ENCODE measurements around the gene RAB3C.
"Not testable (repeated sequence)": the region's sequence is repeated elsewhere in the genome, so short reads cannot be mapped to it uniquely, and the experiment has no call there.

RAB3C gene

GRCh38 chr5:58687079-58687478 is 104.2 kb downstream of the RAB3C start:
- no peak for DNase-seq (ENCODE audit: extremely low read depth, insufficient read length)
- Histone ChIP-seq H3K36me3 (ENCODE audit: control insufficient read depth, insufficient read depth, low read length) (no peaks in the 10 kb centered on the region), H3K27me3 (replicated peaks; ENCODE audit: control insufficient read depth, insufficient read depth, low read length) (no peaks in the 10 kb centered on the region), H3K4me3 (replicated peaks; ENCODE audit: low read depth, low read length) (no peak overlapping the region)
- TF ChIP-seq, protein P1, sequence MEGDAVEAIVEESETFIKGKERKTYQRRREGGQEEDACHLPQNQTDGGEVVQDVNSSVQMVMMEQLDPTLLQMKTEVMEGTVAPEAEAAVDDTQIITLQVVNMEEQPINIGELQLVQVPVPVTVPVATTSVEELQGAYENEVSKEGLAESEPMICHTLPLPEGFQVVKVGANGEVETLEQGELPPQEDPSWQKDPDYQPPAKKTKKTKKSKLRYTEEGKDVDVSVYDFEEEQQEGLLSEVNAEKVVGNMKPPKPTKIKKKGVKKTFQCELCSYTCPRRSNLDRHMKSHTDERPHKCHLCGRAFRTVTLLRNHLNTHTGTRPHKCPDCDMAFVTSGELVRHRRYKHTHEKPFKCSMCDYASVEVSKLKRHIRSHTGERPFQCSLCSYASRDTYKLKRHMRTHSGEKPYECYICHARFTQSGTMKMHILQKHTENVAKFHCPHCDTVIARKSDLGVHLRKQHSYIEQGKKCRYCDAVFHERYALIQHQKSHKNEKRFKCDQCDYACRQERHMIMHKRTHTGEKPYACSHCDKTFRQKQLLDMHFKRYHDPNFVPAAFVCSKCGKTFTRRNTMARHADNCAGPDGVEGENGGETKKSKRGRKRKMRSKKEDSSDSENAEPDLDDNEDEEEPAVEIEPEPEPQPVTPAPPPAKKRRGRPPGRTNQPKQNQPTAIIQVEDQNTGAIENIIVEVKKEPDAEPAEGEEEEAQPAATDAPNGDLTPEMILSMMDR (IDR thresholded peaks at IDR 0.05; ENCODE audit: insufficient read depth, low read length, poor library complexity, severe bottlenecking), result no peak

DNA sequence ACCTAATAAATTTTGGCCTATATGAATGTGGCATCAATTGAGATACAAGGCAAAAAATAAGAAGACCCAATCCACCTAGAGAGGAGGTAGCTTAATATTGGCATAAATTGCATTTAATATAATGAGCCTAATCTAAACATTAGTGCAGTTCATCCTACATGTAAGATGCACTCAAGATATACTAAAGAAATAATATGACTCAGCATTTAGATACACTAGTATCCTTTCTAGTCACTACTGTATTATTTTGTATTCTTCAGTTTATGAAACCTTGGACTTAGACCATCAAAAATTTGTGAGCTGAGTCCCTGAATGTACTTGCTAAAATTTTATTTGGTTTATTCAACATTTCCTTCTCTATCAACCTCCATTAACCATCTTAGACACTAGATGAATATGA is 104.7 kb downstream of the RAB3C start:
- TF ChIP-seq, protein P1 (IDR thresholded peaks at IDR 0.05; ENCODE audit: insufficient read depth, low read length, poor library complexity, severe bottlenecking), result no peak
- Histone ChIP-seq H3K27me3 (replicated peaks; ENCODE audit: control insufficient read depth, insufficient read depth, low read length) (no peaks in the 10 kb centered on the region), H3K4me3 (replicated peaks; ENCODE audit: low read depth, low read length) (no peak overlapping the region), H3K36me3 (ENCODE audit: control insufficient read depth, insufficient read depth, low read length) (no peaks in the 10 kb centered on the region)
- DNase-seq (ENCODE audit: extremely low read depth, insufficient read length), result no peak

GRCh38 chr5:58699088-58699761 is 116.3 kb downstream of the RAB3C start:
- not testable (repeated sequence) for DNase-seq (ENCODE audit: extremely low read depth, insufficient read length); H3K36me3 ChIP-seq (ENCODE audit: control insufficient read depth, insufficient read depth, low read length); H3K27me3 ChIP-seq (replicated peaks; ENCODE audit: control insufficient read depth, insufficient read depth, low read length); H3K4me3 ChIP-seq (replicated peaks; ENCODE audit: low read depth, low read length)

DNA sequence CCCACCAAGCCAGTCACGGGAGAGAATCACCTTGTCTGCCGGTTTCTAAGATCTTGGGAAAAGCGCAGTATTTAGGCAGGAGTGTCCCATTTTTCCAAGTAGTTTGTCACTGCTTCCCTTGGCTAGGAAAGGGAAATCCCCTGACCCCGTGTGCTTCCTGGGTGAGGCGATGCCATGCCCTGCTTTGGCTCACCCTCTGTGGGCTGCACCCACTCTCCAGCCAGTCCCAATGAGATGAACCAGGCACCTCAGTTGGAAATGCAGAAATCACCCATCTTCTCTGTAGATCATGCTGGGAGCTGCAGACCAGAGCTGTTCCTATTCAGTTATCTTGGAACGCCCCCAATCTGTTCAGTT is 116.9 kb downstream of the RAB3C start:
- H3K27me3 ChIP-seq (replicated peaks; ENCODE audit: control insufficient read depth, insufficient read depth, low read length), result no peaks in the 10 kb centered on the region
- no peaks in the 10 kb centered on the region for H3K36me3 ChIP-seq (ENCODE audit: control insufficient read depth, insufficient read depth, low read length)
- no peak for DNase-seq (ENCODE audit: extremely low read depth, insufficient read length)
- no peak overlapping the region for H3K4me3 ChIP-seq (replicated peaks; ENCODE audit: low read depth, low read length)
- TF ChIP-seq, protein P1 (IDR thresholded peaks at IDR 0.05; ENCODE audit: insufficient read depth, low read length, poor library complexity, severe bottlenecking), result no peak

DNA sequence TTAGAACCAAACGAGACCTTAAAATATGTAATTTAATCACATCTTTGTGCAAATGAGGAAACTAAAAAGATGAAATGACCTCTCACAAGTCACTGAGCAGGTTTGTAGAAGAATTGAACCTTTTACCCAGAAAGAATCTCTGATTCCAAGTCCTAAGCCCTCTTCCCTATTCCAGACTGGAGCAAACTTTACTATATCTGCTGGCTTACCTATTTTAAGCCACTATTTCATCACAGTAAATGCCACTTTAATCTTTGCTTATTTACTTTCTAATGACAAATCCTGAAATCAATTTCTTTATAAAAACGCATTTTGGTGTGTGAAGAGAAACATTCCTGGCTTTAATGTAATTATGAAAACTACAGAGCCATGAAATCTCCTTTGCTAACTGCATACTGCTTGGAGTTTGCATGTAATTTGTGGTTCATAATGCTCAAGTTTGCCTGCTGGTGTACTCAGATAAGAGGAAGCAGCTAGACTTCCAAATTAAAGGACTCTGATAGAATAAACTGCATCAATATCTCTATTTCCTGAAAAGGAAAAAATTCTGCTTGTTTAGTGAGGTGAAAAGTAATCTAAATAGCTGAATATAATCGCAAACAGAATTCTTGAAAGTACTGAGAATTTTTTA is 121.2 kb downstream of the RAB3C start:
- DNase-seq (ENCODE audit: extremely low read depth, insufficient read length), result no peak
- no peaks in the 10 kb centered on the region for H3K27me3 ChIP-seq (replicated peaks; ENCODE audit: control insufficient read depth, insufficient read depth, low read length)
- H3K4me3 ChIP-seq (replicated peaks; ENCODE audit: low read depth, low read length), result no peak overlapping the region
- TF ChIP-seq, protein P1 (IDR thresholded peaks at IDR 0.05; ENCODE audit: insufficient read depth, low read length, poor library complexity, severe bottlenecking), result no peak
- H3K36me3 ChIP-seq (ENCODE audit: control insufficient read depth, insufficient read depth, low read length), result no peaks in the 10 kb centered on the region

DNA sequence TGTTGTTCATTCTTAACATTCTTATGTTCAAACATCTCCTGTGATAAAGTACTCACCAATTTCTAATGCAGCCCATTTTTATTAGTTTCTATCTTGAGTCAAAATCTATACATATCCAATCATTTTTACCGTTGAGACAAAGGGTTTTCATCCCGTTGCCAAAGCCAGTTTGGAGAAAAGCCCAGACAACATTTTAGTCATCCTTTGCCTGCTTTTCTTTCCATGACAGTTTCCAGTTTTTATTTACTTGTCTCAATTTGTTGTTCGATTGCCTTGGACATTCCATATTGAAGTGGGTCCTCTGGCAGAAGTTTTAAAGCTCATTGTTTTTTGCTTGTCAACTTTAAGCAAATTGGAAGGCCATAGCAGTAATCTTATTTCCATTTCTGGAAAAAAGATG is 123.9 kb downstream of the RAB3C start:
- no peak overlapping the region for H3K4me3 ChIP-seq (replicated peaks; ENCODE audit: low read depth, low read length)
- H3K36me3 ChIP-seq (ENCODE audit: control insufficient read depth, insufficient read depth, low read length), result no peaks in the 10 kb centered on the region
- H3K27me3 ChIP-seq (replicated peaks; ENCODE audit: control insufficient read depth, insufficient read depth, low read length), result no peaks in the 10 kb centered on the region; the same call in 1 of the 2 replicates
- TF ChIP-seq, protein P1 (IDR thresholded peaks at IDR 0.05; ENCODE audit: insufficient read depth, low read length, poor library complexity, severe bottlenecking), result no peak
- DNase-seq (ENCODE audit: extremely low read depth, insufficient read length), result no peak
